NB4 (cell line): ENCODE results near the gene RGL3.

Source experiments
- MYC ChIP-seq: IDR thresholded peaks from 2 replicates; pipeline ENCODE4 v1.6.1; 2011; ENCODE audit warnings: low read depth, low read length
- POLR2A ChIP-seq: IDR thresholded peaks from 2 replicates; pipeline ENCODE4 v1.6.1; 2011; ENCODE audit warnings: mild to moderate bottlenecking; ENCODE audit not compliant: insufficient read length; ENCODE audit errors: extremely low read depth
- TF ChIP-seq, protein P1 (sequence below): IDR thresholded peaks from one replicate; pipeline ENCODE4 v1.5.1; 2012; ENCODE audit warnings: low read depth, low read length

GRCh38 chr19:11399667-11400066 is 19.4 kb downstream of the RGL3 start:
- TF ChIP-seq, protein P1, sequence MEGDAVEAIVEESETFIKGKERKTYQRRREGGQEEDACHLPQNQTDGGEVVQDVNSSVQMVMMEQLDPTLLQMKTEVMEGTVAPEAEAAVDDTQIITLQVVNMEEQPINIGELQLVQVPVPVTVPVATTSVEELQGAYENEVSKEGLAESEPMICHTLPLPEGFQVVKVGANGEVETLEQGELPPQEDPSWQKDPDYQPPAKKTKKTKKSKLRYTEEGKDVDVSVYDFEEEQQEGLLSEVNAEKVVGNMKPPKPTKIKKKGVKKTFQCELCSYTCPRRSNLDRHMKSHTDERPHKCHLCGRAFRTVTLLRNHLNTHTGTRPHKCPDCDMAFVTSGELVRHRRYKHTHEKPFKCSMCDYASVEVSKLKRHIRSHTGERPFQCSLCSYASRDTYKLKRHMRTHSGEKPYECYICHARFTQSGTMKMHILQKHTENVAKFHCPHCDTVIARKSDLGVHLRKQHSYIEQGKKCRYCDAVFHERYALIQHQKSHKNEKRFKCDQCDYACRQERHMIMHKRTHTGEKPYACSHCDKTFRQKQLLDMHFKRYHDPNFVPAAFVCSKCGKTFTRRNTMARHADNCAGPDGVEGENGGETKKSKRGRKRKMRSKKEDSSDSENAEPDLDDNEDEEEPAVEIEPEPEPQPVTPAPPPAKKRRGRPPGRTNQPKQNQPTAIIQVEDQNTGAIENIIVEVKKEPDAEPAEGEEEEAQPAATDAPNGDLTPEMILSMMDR = no peak
- TF ChIP-seq MYC (no peak), POLR2A (no peak)
